H1 (cell line): ENCODE data around the gene PRLHR. TPM values are rescaled to one million over a fixed set of nuclear protein-coding genes. Genes with fewer than 3 reads are reported as not detected.

Experiments
- CTCF ChIA-PET: fragments of 300-600 bp; sonication (Branson Sonifier 250); formaldehyde crosslinking; loops from one replicate; lab custom pipeline; 2021; ENCODE audit not compliant: partially characterized antibody; lab: Charles Lee
- POLR2A ChIA-PET: fragments of 300-600 bp; sonication (Branson Sonifier 250); formaldehyde crosslinking; loops from one replicate; lab custom pipeline; 2021; ENCODE audit warnings: inconsistent platforms; ENCODE audit not compliant: partially characterized antibody; lab: Charles Lee
- DNase-seq, 2 experiments: peaks; one replicate each; pipeline versions ENCODE4 v3.0.0 to v3.0.0-alpha.2; 2010 to 2022; ENCODE audit warnings: low spot score in 2 of 2, low read depth in 1 of 2, mixed read lengths in 1 of 2
- FAIRE-seq: peaks from 2 replicates; lab custom pipeline; 2011; peaks lifted over from hg19 to GRCh38; lab: Jason Lieb, UNC
- H2AFZ ChIP-seq: 2 replicates; pipeline ENCODE4 v1.8.1; 2012; ENCODE audit warnings: low read length, inconsistent platforms
- H2AK5ac ChIP-seq: 2 replicates; pipeline ENCODE4 v1.6.1; 2013; ENCODE audit warnings: low read depth, low read length
- H2BK120ac ChIP-seq: replicated peaks from 2 replicates; pipeline ENCODE3; 2013; ENCODE audit warnings: low read depth, low read length, inconsistent platforms
- H2BK12ac ChIP-seq: 2 replicates; pipeline ENCODE4 v1.6.1; 2013; ENCODE audit warnings: low read depth, low read length
- H2BK15ac ChIP-seq: 2 replicates; pipeline ENCODE4 v1.6.1; 2013; ENCODE audit warnings: low read length
- H2BK20ac ChIP-seq: 2 replicates; pipeline ENCODE4 v1.6.1; 2013; ENCODE audit warnings: low read length
- H2BK5ac ChIP-seq: 2 replicates; pipeline ENCODE4 v1.6.1; 2013; ENCODE audit warnings: low read depth, low read length
- H3K14ac ChIP-seq: 2 replicates; pipeline ENCODE4 v1.6.1; 2013; ENCODE audit warnings: inconsistent platforms; ENCODE audit not compliant: insufficient read length
- H3K18ac ChIP-seq: 2 replicates; pipeline ENCODE4 v1.6.1; 2013; ENCODE audit warnings: low read length; ENCODE audit errors: extremely low read depth
- H3K23ac ChIP-seq: 2 replicates; pipeline ENCODE4 v1.6.1; 2013; ENCODE audit warnings: inconsistent platforms; ENCODE audit not compliant: insufficient read length
- H3K23me2 ChIP-seq: 2 replicates; pipeline ENCODE4 v1.6.1; 2013; ENCODE audit warnings: low read depth, low read length
- H3K27ac ChIP-seq: 2 replicates; pipeline ENCODE4 v1.6.1; 2011; ENCODE audit warnings: low read depth, low read length, inconsistent platforms
- H3K27me3 ChIP-seq, 4 experiments: replicated peaks in 1 of 4; 1 replicate in 1 of 4; 2 replicates in 3 of 4; pipeline versions ENCODE4 v1.6.1 to v1.8.1; 2011 to 2013; ENCODE audit warnings: low read length in 3 of 4, mild to moderate bottlenecking in 3 of 4, inconsistent platforms in 2 of 4, mixed read lengths in 2 of 4, moderate library complexity in 1 of 4; ENCODE audit not compliant: control insufficient read depth in 3 of 4, insufficient read depth in 3 of 4; ENCODE audit errors: extremely low read depth in 1 of 4
- H3K36me3 ChIP-seq, 4 experiments: 2 replicates each; pipeline versions ENCODE4 v1.6.1 to v1.8.1; 2011 to 2013; ENCODE audit warnings: mild to moderate bottlenecking in 4 of 4, low read length in 3 of 4, moderate library complexity in 2 of 4, control low read depth in 1 of 4, inconsistent platforms in 1 of 4; ENCODE audit not compliant: insufficient read depth in 4 of 4, control insufficient read depth in 2 of 4
- H3K4ac ChIP-seq: replicated peaks from 2 replicates; pipeline ENCODE3; 2013; ENCODE audit warnings: low read length, low read depth, mixed read lengths, inconsistent platforms; ENCODE audit not compliant: insufficient read length
- H3K4me1 ChIP-seq, 4 experiments: replicated peaks in 1 of 4; 1 replicate in 1 of 4; 2 replicates in 3 of 4; pipeline versions ENCODE4 v1.6.1 to v1.8.1; 2011 to 2013; ENCODE audit warnings: low read length in 3 of 4, inconsistent platforms in 2 of 4, mixed read lengths in 1 of 4; ENCODE audit not compliant: insufficient read depth in 4 of 4, control insufficient read depth in 3 of 4
- H3K4me2 ChIP-seq, 2 experiments: 2 replicates each; pipeline versions ENCODE4 v1.6.1 to v1.8.1; 2011 to 2013; ENCODE audit warnings: low read depth in 2 of 2, low read length in 2 of 2, control low read depth in 1 of 2, inconsistent platforms in 1 of 2, mild to moderate bottlenecking in 1 of 2; ENCODE audit not compliant: insufficient read depth in 1 of 2
- H3K4me3 ChIP-seq, 4 experiments: fragments of 200-600, 300-600 bp in 1 of 4; sonication (generic), shearing (Covaris generic), sonication (Bioruptor Twin) in 1 of 4; 2 replicates each; pipeline versions ENCODE4 v1.5.1 to v1.8.1; 2011 to 2016; ENCODE audit warnings: low read length in 4 of 4, low read depth in 3 of 4, control low read depth in 2 of 4, inconsistent platforms in 2 of 4, mild to moderate bottlenecking in 2 of 4, mixed read lengths in 1 of 4, moderate library complexity in 1 of 4; ENCODE audit not compliant: insufficient read depth in 2 of 4; ENCODE audit errors: extremely low read depth in 1 of 4
- H3K56ac ChIP-seq: replicated peaks from 2 replicates; pipeline ENCODE3; 2013; ENCODE audit warnings: low read depth, mild to moderate bottlenecking, mixed read lengths, low read length, inconsistent platforms; ENCODE audit not compliant: insufficient read length
- H3K79me1 ChIP-seq: 2 replicates; pipeline ENCODE4 v1.6.1; 2013; ENCODE audit warnings: low read depth, low read length, control low read depth
- H3K79me2 ChIP-seq, 2 experiments: 2 replicates each; pipeline versions ENCODE4 v1.6.1 to v1.8.1; 2012 to 2013; ENCODE audit warnings: low read length in 2 of 2, mild to moderate bottlenecking in 2 of 2, inconsistent platforms in 1 of 2; ENCODE audit not compliant: insufficient read depth in 2 of 2, control insufficient read depth in 1 of 2
- H3K9ac ChIP-seq, 4 experiments: replicated peaks in 1 of 4; 1 replicate in 1 of 4; 2 replicates in 3 of 4; pipeline versions ENCODE4 v1.6.1 to v1.8.1; 2011 to 2013; ENCODE audit warnings: low read depth in 3 of 4, low read length in 3 of 4, control low read depth in 2 of 4, mild to moderate bottlenecking in 2 of 4, moderate library complexity in 2 of 4, inconsistent platforms in 1 of 4; ENCODE audit errors: extremely low read depth in 1 of 4
- H3K9me3 ChIP-seq, 2 experiments: 2 replicates each; pipeline versions ENCODE4 v1.6.1 to v1.8.1; 2012 to 2013; ENCODE audit warnings: mild to moderate bottlenecking in 2 of 2, moderate library complexity in 2 of 2, control low read depth in 1 of 2, inconsistent platforms in 1 of 2, low read depth in 1 of 2, low read length in 1 of 2, mixed read lengths in 1 of 2; ENCODE audit not compliant: insufficient read depth in 2 of 2
- H4K20me1 ChIP-seq, 2 experiments: replicated peaks in 1 of 2; 2 replicates each; pipeline versions ENCODE3 to v1.8.1; 2011 to 2013; ENCODE audit warnings: inconsistent platforms in 2 of 2, low read length in 2 of 2, mild to moderate bottlenecking in 1 of 2; ENCODE audit not compliant: insufficient read depth in 2 of 2, control insufficient read depth in 1 of 2
- H4K5ac ChIP-seq: 2 replicates; pipeline ENCODE4 v1.6.1; 2013; ENCODE audit warnings: low read length, low read depth, mixed read lengths, inconsistent platforms; ENCODE audit not compliant: insufficient read length
- H4K8ac ChIP-seq: 2 replicates; pipeline ENCODE4 v1.8.0; 2013; ENCODE audit warnings: mild to moderate bottlenecking, moderate library complexity, low read length, inconsistent platforms; ENCODE audit not compliant: insufficient read depth; ENCODE audit errors: extremely low read depth
- H4K91ac ChIP-seq: replicated peaks from 2 replicates; pipeline ENCODE3; 2013; ENCODE audit warnings: low read length, mixed read lengths, inconsistent platforms; ENCODE audit not compliant: insufficient read length
- HDAC6 ChIP-seq: IDR thresholded peaks from one replicate; pipeline ENCODE4 v1.7.1; 2012; ENCODE audit warnings: low read depth, mild to moderate bottlenecking, inconsistent platforms, low read length, moderate library complexity
- TEAD4 ChIP-seq: IDR thresholded peaks from 2 replicates; pipeline ENCODE4 v1.6.1; 2012; ENCODE audit warnings: low read depth, low read length, inconsistent platforms, mixed read lengths
- WGBS, 2 experiments: shearing (Covaris generic) in 1 of 2; methylation state at CpG; one replicate each; pipeline versions ENCODE4 v1.1.6 to v1.1.7; 2013 to 2015; ENCODE audit warnings: low lambda C conversion rate in 2 of 2, mixed read lengths in 2 of 2, inconsistent platforms in 1 of 2, low coverage in 1 of 2, missing lambda C conversion rate in 1 of 2; ENCODE audit not compliant: insufficient replicate concordance in 2 of 2, insufficient coverage in 1 of 2, insufficient read length in 1 of 2; ENCODE audit errors: extremely low coverage in 1 of 2, missing lambda C conversion rate in 1 of 2; 5-methylcytosine and 5-hydroxymethylcytosine counted together
- polyA plus RNA-seq, 7 experiments: library from polyadenylated mRNA; depleted of rRNA in 3 of 7; stranded (reverse) in 5 of 7; unstranded in 2 of 7; fragments of >200 nt in 5 of 7; fragments of 200-250 nt in 2 of 7; gene quantifications; 1 replicate in 5 of 7; 2 replicates in 1 of 7; 4 replicates in 1 of 7; pipeline versions ENCODE4 v1.2.1 to v1.2.3, GENCODE V29; 2011 to 2013; ENCODE audit warnings: missing spikeins in 2 of 7, mixed read lengths in 2 of 7
- total RNA-seq: library from RNA; stranded (reverse); fragmentation: NEBNext Ultra II Directional; extraction: Animal tissue kit (Norgen Biotek cat#: 25700); gene quantifications from 2 replicates; pipeline ENCODE4 v1.2.1, GENCODE V29; 2021
- TF ChIP-seq, protein P1 (sequence below): IDR thresholded peaks from 2 replicates; pipeline ENCODE4 v1.6.1; 2011; ENCODE audit warnings: low read depth, mild to moderate bottlenecking, low read length; ENCODE audit not compliant: insufficient read depth

Gene PRLHR
- total and polyA plus RNA-seq, 2 of the 8 experiments (the other 6 are each of a cell fraction or from before 2014, with no cell fraction given), result not detected

DNA sequence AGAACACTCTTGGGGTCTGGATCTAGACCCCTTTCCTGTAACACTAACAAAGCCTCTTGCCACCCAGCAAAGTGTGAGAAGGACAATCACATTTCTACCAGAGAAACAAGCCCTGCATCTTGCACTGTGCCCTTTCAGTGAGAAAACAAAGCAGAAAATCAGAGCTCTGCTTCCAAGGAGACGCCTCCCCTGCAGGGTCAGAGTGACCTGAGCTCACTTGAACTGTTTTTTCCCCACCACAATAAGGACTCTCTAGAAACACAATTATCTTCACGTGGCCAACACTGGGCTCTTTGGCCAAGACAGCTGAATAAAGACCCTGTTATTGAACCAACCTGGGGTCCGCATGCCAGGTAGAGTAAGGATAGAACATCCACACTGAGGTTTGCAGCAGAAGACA, 30.1 kb upstream of the PRLHR start:
- Histone ChIP-seq H3K79me2 (no peaks in the 10 kb centered on the region), H3K56ac (no peak overlapping the region), H3K4me1 (peaks cover 0 to 4% (median 3%) of the 10 kb centered on the region in 4 experiments; a peak in 2 of 7 replicates), H4K5ac (no peak overlapping the region), H3K9ac (no peak overlapping the region), H2BK5ac (no peak overlapping the region), H2BK15ac (no peak overlapping the region), H3K4me3 (no peak overlapping the region), H4K91ac (no peak overlapping the region), H3K18ac (no peak overlapping the region), H3K36me3 (no peaks in the 10 kb centered on the region), H3K23me2 (no peaks in the 10 kb centered on the region), H4K8ac (no peak overlapping the region), H2BK120ac (no peak overlapping the region), H3K23ac (no peak overlapping the region), H3K79me1 (no peaks in the 10 kb centered on the region), H3K4ac (no peak overlapping the region), H3K4me2 (no peak overlapping the region), H3K14ac (no peak overlapping the region), H2AK5ac (no peak overlapping the region), H2BK20ac (no peak overlapping the region), H3K27ac (no peak overlapping the region), H4K20me1 (no peaks in the 10 kb centered on the region), H3K9me3 (no peaks in the 10 kb centered on the region), H3K27me3 (no peaks in the 10 kb centered on the region), H2AFZ (peak overlapping the region; percentile 40), H2BK12ac (no peak overlapping the region)
- ChIA-PET POLR2A (interaction anchor here (1.0 to 1.4 kb wide), 2 partner anchors 9 to 10 kb away, joined by 3 read pairs; no protein-coding TSS in a partner anchor), CTCF (interaction anchor here (0.6 to 6.0 kb wide), 14 partner anchors 9 to 78 kb away, joined by 3 to 56 read pairs (median 6); no protein-coding TSS in a partner anchor)
- DNase-seq (no peak), FAIRE-seq (no peak)
- 86% methylated on average over 3 of the region's 3 CpGs; no CpG with 5 or more reads in 1 of the 2 experiments for WGBS, 2 experiments
- TF ChIP-seq TEAD4 (no peak), HDAC6 (no peak)
- TF ChIP-seq, protein P1, sequence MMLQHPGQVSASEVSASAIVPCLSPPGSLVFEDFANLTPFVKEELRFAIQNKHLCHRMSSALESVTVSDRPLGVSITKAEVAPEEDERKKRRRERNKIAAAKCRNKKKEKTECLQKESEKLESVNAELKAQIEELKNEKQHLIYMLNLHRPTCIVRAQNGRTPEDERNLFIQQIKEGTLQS, result no peak
